Fibroblast of the conjunctiva (primary cell): ENCODE data around the gene SIGLEC9.

ENCODE experiments used
- DNase-seq: peaks from one replicate; pipeline ENCODE4 v3.0.0-alpha.2; 2010; ENCODE audit warnings: low read depth

The SIGLEC9 gene

DNA sequence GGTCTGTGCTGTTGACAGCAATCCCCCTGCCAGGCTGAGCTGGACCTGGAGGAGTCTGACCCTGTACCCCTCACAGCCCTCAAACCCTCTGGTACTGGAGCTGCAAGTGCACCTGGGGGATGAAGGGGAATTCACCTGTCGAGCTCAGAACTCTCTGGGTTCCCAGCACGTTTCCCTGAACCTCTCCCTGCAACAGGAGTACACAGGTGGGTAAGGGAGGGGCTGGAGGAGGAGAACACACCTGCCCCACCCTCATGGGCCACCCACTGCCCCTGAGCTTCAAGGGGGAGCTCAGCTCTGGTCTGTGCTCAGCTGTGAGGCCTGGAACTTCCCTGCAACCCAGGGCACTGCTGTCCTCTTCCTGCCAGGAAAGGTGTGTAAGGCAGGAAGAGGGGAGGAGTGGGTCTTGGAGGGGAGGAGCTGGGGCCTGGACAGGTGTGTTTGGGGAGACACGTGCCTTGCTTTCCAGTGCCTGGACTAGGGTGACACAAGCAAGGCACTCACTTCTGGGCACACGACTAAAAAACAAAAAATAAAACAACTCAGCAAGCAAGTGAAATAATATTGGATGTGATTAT, 21.3 kb downstream of the SIGLEC9 start:
- no peak for DNase-seq

DNA sequence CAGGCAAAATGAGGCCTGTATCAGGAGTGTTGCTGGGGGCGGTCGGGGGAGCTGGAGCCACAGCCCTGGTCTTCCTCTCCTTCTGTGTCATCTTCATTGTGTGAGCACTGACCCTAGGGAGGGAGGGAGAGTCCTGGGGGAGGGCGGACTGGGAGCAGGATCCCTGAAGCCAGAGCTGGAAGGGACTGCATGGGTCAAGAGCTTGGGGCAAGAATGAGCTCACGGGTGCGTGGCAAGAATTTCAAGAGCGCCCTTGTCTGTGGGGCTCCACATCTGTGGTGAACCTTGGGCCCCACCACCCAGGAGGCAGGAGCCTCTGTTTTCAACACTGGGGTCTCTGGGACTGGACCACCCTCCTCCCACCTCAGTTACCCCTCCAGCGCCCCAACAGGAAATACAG, 22.0 kb downstream of the SIGLEC9 start:
- no peak for DNase-seq

DNA sequence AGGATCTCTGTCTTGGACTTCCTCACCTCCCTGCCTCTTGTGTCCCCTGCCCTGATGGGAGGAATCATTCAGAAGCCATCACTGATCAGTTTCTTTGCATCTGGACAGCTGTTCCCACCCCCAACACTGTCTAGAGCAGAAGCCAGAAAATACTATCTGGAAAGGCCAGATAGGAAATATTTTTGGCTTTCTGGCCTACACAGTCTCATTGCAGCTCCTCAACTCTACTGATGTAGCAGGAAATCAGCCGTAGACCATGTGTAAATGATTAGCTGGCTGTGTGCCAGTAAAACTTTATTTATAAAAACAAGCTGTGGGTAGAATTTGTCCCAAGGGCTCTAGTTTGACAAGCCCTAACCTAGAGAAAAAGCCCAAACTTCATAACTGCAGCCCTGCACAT, 23.0 kb downstream of the SIGLEC9 start:
- DNase-seq: no peak

DNA sequence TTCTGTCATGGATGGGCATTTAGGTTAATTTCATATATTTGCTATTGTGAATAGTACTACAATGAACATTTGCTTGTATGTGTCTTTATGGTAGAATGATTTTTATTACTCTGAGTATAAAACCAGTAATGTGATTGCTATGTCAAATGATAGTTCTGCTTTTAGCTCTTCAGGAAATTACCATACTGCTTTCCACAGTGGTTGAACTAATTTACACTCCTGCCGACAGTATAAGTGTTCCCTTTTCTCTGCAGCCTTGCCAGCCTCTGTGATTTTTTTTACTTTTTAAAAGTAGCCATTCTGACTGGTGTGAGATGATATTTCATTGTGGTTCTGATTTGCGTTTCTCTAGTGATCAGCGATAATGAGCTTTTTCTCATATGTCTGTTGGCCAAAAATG, 23.9 kb downstream of the SIGLEC9 start:
- DNase-seq: no peak

DNA sequence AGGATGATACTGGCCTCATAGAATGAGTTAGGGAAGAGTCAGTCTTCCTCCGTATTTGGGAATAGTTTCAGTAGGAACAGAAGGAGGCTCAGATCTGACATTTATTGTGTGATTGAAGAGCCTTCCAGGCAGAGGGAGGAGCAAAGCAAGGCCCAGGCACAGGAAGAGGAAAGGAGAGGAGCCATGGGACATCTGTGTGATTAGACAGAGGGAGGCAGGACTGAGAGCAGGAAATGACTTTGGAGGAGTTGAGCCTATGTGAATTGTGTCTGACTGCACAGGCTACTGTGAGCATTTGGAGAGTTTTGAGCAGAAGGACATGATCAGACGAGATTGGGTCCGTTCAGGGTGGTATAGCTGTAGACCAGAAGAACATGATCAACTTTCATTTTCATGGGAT, 25.9 kb downstream of the SIGLEC9 start:
- no peak for DNase-seq

DNA sequence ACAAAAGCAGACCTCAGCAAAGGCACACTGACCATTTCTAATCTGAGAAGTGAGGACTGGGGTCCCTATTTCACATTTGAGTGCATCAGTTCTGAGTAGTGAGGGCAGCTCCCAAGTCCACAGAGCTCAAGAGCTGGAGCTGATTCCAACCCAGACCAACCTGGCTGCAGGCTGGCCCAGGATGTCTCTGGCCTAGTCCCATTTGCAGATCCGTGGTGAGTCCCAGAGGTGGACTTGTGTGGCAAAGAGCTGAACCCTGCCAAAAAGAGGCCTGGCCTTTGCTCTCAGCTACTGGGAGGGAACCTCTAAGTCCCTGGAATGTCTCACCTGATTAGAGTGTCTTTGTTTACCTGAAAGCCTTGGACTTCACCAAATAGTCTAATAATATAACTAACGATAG, 32.0 kb downstream of the SIGLEC9 start:
- no peak for DNase-seq

DNA sequence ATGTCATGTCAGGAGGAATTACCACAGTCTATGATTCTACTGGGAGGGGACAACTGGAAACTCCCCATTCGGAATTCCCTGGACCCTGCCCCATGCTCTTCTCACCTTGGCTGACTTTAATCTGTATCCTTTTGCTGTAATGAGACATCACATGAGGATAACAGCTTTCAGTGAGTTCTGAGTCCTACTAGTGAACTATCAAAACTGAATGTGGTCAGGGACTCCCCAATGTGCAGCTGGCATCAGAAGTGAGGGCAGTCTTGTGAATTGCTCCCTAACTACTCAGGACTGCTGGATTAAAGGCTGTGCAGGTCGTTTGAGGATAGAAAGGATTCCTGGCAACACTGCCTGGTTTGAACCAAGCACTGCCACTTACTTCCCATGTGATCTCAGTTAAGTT, 32.6 kb downstream of the SIGLEC9 start:
- DNase-seq: no peak

DNA sequence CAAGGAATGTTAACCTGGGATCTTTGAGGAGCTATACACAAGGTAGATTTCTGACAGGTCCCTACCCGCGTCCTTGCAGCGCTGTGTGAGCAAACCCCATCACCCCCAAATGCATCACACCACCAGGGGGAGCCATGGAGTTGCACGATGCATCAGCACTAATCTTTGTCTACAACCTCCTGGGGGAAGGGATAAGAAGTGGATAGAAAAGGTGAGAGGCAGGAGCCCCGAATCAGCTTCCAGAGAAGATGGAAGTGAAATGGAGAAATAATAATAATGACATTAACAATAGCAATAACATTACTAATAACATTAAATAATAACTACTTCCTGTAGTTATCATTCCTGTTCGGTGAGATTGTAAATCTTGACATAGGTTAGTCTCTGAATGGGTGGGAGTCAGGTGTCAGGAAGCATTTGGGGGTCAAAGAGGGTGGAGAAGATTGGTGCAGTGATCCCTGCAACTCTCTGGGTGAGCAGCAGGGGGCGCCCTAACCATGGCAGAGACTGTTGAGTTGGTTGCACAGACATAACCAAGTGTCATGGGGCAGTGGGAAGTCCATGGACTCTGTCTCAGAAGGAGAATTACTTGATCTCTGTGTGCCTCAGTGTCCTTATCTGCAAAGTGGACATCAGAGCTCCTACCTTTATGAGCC, 33.9 kb downstream of the SIGLEC9 start:
- no peak for DNase-seq

DNA sequence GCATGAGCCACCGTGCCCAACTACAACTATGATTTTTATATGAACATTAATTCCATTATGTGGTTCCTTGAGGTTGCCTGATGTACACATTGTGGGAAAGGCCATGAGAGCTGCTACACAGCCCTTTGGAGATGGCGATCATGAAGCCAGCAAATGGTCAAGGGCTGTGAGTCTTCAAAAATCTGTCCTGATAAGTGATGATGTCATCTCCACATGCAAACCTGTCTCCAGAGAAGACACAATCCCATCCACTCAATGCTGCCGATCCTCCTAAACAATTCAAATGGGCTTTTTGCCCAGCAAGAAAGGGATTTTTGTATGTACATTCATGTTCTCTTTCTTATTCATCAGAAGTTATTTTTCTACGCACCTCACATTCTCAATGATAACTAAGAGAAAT, 35.0 kb downstream of the SIGLEC9 start:
- DNase-seq: no peak

DNA sequence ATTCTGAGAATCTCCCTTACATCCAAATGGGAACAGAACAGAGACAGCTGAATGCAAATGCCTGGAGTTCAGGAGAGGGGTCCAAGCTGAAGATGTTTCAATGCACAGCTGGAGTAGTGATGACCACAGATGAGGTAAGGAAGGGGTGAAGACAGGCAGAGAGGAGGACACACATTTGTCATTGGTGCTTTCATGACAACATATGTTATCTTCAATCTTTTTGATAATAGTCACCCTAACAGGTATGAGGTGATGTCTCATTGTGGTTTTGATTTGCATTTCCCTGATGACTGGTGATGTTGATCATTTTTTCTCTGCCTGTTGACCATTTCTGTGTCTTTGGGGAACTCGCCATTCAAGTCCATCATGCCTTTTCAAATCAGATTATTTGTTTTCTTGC, 36.6 kb downstream of the SIGLEC9 start:
- DNase-seq: no peak

DNA sequence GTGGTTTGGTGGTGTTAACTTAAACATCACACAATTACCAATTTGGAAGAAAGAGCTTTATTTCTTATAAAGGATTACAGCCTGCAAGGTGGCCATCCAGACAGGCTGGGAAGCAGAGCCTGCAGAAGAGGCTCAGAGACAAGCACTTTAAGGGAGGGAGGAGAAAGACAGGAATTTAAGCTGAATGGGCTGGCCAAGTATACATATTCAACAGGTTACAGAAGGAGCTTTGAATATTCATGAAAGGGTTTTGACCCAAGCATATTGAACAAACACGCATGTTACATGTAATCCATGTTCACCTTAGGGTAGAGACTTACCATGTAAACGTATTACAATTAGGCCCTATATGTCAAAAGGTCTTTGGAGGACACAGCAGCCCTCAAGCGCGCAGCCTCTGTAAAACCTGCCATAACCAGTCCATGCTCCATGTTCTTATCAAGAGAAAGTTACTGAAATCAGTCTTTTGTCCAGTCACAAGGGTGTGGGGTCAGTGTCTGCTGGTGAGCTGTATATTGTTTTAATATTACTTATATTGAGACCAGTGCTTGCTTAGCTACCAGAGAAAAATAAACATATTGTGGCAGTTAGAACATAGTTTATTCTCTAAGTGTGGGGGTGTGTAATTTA, 37.3 kb downstream of the SIGLEC9 start:
- no peak for DNase-seq

DNA sequence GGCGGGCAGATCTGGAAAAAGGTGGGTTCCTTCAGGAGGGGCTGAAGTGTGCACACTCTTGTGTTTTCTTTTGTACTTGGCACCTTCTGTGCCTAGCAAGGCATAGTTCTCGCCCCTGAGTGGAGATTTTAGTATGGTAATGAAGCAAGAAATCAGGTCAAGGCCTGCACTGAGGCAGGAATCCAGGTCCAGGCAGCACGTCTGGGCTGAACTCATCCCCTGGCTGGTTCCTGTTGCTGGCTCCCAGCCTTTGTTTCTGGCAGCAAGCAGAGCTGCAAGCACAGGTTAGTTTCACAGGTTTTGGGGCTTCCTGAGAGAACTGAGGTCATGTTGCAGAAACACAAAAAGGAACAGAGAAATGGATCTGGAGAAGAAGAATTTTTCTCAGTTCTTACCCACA, 38.6 kb downstream of the SIGLEC9 start:
- DNase-seq: no peak

DNA sequence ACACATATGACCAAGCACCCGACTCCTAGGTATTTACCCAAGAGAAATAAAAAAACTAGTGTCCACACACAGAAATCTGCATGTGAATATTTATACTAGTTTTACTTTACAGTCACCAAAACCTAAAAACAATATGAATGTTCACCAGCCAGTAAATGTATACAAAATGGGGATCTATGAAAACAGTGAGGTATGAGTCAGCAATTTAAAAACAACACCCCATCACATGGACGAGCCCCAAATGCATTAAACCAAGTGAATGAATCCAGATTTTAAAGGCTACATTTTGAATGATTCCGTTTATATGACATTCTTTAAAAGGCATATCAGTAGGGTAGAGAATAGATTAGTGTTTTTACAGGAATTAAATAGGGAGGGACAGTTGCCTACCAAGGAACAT, 39.5 kb downstream of the SIGLEC9 start:
- DNase-seq: no peak

DNA sequence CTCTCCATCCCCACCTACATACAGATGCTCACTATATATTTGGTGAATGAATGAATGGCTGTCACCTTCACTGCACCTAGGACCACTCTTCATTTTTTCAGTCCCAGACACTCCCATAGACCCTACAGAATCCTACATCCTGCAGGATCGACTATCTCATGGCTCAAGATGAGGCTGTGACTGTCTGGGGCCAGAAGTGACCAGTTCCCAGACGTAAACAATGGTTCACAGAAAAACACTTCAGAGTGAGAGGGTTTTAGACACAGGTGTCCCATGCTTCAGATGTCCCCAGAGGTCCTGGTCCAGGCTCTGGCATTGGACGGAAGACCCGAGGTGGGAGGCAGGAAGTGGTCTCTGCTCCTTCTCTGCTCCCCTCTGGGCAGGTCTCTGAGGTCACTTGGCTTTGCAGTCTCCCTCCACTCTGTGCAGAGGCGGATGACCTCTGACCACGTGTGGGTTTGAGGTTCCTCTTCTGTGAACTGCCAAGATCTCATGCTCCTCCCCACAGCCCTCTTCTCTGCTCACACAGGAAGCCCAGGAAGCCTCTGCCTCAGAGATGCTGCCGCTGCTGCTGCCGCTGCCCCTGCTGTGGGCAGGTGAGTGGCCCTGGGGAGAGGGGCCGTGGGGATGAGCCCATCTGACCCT, 42.3 kb downstream of the SIGLEC9 start:
- no peak for DNase-seq

DNA sequence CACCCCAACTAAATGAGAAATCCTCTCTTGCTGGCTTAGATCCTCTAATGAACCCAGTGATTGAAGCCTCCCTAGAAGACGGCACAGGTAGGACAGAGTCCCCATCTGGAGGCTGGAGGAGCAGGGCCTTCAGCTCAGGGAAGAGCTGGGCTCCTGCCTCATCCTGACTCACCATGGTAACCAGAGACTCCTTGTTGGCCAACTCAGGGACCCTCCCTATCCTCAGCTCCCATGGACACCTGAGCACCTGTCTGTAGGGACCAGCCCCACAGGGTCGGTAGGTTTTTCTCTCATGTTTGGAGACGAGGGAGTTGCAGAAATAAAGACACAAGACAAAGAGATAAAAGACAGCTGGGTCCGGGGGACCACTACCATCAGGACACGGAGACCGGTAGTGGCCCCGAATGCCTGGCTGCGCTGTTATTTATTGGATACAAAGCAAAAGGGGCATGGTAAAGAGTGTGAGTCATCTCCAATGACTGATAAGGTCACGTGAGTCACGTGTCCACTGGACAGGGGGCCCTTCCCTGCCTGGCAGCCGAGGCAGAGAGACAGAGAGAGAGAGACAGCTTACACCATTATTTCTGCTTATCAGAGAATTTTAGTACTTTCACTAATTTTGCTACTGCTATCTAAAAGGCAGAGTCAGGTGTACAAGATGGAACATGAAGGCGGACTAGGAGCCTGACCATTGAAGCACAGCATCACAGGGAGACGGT, 44.0 kb downstream of the SIGLEC9 start:
- no peak for DNase-seq

DNA sequence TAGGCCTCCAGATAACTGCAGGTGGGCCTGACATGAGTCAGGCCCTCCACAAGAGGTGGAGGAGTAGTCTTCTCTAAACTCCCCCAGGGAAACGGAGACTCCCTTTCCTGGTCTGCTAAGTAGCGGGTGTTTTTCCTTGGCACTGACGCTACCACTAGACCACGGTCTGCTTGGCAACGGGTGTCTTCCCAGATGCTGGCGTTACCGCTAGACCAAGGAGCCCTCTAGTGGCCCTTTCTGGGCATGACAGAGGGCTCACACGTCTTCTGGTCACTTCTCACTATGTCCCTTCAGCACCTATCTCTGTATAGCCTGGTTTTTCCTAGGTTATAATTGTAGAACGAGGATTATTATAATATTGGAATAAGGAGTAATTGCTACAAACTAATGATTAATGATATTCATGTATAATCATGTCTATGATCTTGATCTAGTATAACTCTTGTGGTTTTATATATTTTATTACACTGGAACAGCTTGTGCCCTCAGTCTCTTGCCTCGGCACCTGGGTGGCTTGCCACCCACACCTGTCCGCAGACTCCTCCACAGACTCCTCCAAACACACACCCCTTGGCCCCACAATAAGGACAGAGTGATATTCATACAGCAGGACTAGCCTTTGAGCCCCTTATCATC, 44.7 kb downstream of the SIGLEC9 start:
- DNase-seq: peak; percentile 31

DNA sequence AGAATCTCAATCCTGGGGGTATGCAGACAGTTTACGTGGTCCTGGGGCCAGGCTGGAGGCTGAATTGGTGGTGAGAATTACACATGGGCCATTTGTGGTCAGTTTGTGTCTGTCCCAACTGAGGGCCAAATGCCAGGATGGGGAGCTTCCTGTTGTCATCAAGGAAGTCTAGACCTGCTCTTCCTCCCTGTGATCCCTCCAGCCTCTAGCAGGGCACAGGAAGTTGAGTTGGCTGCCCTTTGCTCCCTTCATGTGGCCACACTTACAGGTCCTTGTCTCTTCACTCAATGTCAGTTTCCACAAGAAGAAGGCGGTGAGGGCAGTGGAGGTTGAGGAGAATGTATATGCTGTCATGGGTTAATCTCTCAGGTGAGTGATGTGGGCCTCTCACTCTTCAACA, 47.5 kb downstream of the SIGLEC9 start:
- no peak for DNase-seq

DNA sequence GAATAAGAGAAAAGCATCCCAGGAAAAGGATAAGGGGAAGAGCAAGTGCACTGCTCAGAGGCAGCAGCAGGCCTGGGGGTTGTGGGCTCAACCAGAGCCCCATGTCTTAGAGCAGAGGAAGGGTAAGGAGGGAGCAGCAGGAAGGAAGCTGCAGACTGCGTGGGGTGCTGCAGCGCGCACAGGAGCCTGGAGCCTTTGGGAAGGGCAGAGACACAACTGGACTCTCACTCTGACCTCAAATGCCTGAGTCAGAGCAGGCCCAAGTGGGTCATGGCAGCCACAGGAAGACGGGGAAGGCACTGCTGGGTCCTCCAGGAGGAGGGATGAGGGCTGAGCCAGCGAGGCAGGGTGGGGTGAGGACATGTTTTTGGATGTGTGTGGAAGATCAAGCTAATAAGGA, 49.0 kb downstream of the SIGLEC9 start:
- DNase-seq: no peak

DNA sequence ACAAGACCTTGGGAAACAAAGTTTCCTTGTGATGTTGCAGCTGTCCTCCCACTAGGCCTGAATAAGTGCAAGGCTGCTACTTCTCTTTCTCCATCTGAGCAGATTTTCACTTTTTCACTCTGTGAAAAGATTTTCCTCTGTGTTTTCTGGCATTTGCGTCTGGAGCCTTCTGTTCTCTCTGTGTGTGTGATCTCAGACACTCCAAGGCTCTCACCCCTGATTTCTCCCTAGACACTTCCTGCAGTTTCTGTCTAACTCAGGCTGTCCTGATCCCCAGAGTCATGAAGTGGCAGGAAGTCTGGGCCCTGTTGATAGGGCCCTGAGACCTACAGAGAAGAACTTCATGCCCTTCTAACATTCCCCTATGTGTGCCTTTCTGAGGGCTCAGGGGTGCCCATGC, 54.5 kb downstream of the SIGLEC9 start:
- no peak for DNase-seq
